HUES6 (cell line): Measurements from ENCODE around the gene LPAR6.

Experiments
- H3K27ac ChIP-seq: 2 replicates; pipeline ENCODE4 v1.7.0; 2013; ENCODE audit warnings: low read depth, mild to moderate bottlenecking, low read length, inconsistent platforms
- H3K27me3 ChIP-seq: 2 replicates; pipeline ENCODE4 v1.6.1; 2013; ENCODE audit warnings: low read length; ENCODE audit not compliant: control insufficient read depth, insufficient read depth
- H3K36me3 ChIP-seq: 2 replicates; pipeline ENCODE4 v1.6.1; 2013; ENCODE audit warnings: low read length; ENCODE audit not compliant: control insufficient read depth, insufficient read depth
- H3K4me1 ChIP-seq: 2 replicates; pipeline ENCODE4 v1.6.1; 2013; ENCODE audit warnings: low read length; ENCODE audit not compliant: control insufficient read depth, insufficient read depth
- H3K4me3 ChIP-seq: 2 replicates; pipeline ENCODE4 v1.5.1; 2013; ENCODE audit warnings: low read depth, low read length
- H3K9ac ChIP-seq: one replicate; pipeline ENCODE4 v1.6.1; 2013; ENCODE audit warnings: mild to moderate bottlenecking, low read length
- H3K9me3 ChIP-seq: 2 replicates; pipeline ENCODE4 v1.6.1; 2013; ENCODE audit warnings: low read depth, low read length; ENCODE audit not compliant: control insufficient read depth, insufficient read depth

LPAR6 gene

DNA sequence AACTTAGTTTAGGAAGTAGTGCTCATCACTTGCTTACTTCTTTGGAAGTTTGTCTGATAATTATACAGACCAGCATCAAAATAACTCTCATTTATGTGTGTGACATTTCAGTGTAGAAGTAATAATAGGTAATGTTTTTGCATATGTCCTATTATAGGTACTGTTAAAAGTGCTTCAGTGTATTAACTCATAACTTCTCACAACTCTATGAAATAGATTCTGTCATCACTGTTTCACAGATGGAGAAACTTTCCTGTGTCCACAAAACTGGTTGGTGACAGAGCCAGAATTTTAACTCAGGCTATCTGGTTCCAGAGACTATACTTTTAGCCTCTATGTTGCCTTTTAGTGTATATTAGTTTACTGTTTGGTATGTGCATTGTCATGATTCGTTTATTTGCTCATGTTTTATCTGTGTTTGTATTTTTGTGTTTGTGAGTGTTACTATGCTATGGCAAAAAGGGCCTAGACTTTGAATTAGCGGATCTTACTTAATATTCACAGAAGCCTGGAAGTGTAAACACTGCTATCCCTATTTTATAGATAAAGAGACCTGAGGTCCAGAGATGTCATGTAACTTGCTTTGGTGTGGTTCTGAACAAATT is 12.7 kb downstream of the LPAR6 start:
- no peaks in the 10 kb centered on the region for H3K4me1 ChIP-seq
- H3K9me3 ChIP-seq, result no peaks in the 10 kb centered on the region
- H3K36me3 ChIP-seq, result no peaks in the 10 kb centered on the region
- no peaks in the 10 kb centered on the region for H3K27me3 ChIP-seq
- H3K27ac ChIP-seq, result no peak overlapping the region
- no peak overlapping the region for H3K9ac ChIP-seq
- H3K4me3 ChIP-seq, result no peak overlapping the region

DNA sequence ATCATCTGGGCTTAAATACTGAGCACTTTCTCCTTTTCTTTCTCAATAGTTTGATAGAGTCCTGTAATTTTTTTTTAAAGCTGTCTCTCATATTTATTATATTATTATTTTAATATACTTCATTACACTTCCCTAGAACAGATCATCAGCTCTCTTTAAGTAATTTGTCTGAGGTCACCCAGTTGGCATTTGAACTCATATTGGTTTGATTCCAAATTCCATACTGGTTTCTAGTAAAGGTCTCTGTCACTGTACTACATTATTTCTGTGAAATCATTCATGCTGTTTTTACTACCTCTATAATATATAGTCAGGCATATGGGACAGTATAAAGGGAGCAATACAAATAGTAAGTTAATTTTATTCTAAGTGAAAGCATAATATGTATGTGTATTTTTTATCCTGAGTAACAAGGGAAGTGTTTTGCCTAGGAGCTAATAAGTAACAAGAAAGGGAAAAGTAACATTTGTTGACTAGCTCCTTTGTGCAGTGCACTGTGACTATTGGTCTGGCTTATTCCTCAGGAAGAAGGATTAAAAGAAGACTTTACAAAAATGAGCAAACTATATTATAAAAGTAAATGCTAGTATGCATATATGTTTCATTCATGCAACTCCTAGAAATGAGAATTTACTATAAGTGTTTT is 14.3 kb downstream of the LPAR6 start:
- Histone ChIP-seq H3K36me3 (no peaks in the 10 kb centered on the region), H3K4me1 (no peaks in the 10 kb centered on the region), H3K27ac (no peak overlapping the region), H3K27me3 (no peaks in the 10 kb centered on the region), H3K9ac (no peak overlapping the region), H3K9me3 (peaks cover 6% of the 10 kb centered on the region), H3K4me3 (no peak overlapping the region)

DNA sequence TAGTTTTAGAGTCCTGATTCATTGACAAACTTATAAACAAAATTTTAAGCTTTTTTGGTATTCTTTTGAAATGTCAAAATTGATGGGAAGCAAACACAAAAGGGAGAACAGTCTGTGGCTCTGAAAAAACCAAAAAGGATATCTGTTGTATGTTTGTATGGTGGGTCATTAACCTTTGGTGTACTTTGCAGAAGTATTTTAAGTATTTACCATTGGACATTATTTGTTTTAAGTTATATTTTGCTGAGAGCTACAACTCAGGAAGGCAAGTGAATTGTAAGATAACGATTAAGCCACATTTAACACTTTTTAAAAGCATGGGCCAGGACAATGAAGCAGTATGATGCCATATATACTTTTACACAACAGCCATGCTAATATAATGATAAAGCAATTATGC is 15.2 kb downstream of the LPAR6 start:
- peaks cover 6% of the 10 kb centered on the region for H3K9me3 ChIP-seq
- H3K27ac ChIP-seq, result no peak overlapping the region
- no peaks in the 10 kb centered on the region for H3K4me1 ChIP-seq
- H3K4me3 ChIP-seq, result no peak overlapping the region
- no peaks in the 10 kb centered on the region for H3K36me3 ChIP-seq
- no peaks in the 10 kb centered on the region for H3K27me3 ChIP-seq
- H3K9ac ChIP-seq, result no peak overlapping the region

DNA sequence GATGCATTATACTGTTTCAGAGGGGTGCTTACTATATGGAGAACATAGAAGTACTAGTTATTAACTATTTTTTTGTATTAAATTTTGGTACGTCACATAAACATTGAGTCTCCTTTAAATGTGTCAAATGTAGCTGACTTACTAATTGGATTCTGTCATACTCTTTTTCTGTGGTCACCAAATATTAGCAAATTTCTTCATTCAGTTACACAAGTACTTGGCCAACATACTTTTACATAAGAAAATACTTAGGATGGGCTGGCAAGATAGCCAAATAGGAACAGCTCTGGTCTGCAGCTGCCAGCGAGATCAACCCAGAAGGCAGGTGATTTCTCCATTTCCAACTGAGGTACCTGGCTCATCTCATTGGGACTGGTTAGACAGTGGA is 19.2 kb downstream of the LPAR6 start:
- Histone ChIP-seq H3K27me3 (no peaks in the 10 kb centered on the region), H3K9me3 (peaks cover 6% of the 10 kb centered on the region), H3K4me1 (no peaks in the 10 kb centered on the region), H3K36me3 (no peaks in the 10 kb centered on the region), H3K27ac (no peak overlapping the region), H3K4me3 (no peak overlapping the region), H3K9ac (no peak overlapping the region)

DNA sequence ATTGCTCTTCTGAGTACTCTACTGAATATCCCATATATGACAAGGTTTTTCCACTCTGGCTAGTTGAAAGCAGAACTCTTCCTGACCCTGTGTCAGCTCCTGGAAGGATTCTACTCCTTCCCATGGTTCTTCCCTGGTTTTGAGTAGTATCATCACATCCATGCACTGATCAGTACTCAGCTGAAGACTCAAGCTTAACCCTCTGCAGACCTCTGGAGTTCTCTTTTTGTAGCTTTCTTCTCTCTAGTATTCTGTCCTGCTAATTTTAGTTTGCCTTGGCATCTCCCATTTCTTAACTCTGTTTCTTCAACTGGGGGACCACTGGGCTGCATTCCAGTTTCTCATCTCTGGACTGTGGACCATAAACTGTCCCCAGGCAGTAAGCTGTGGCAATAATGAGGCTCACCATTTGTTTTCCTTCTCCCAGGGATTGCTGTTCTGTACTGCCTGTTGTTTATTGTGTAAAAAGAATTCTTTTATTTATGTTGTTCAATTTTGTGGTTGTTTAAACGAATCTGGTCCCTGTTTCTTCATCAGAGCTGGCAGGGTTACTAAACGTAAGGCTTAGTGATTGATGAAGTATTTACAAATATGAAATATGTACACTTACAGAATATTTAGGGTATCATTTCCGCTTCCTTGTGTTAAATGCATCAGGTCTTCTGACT is 19.7 kb downstream of the LPAR6 start:
- Histone ChIP-seq H3K36me3 (no peaks in the 10 kb centered on the region), H3K9me3 (peaks cover 6% of the 10 kb centered on the region), H3K27me3 (no peaks in the 10 kb centered on the region)

DNA sequence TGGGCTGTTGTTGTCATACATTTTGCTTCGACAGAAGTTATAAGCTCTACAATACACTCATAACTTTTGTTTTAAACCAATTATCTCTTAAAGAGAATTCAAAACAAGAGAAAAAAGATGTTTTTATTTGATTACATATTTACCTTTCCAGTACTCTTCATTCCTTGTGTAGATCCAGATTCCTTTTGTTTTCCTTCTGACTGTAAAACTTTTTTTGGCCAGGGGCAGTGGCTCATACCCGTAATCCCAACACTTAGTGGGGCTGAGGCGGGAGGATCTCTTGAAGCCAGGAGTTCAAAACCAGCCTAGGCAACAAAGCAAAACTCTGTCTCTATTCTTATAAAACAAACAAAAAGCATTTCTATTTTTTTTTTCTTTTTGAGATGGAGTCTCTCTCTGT is 21.7 kb downstream of the LPAR6 start:
- Histone ChIP-seq H3K9ac (no peak overlapping the region), H3K4me1 (no peaks in the 10 kb centered on the region), H3K9me3 (peaks cover 6% of the 10 kb centered on the region), H3K27me3 (no peaks in the 10 kb centered on the region), H3K4me3 (no peak overlapping the region), H3K27ac (no peak overlapping the region), H3K36me3 (no peaks in the 10 kb centered on the region)

More for the DNA sequence above, 19.7 kb downstream of the LPAR6 start:
- Histone ChIP-seq H3K4me1 (no peaks in the 10 kb centered on the region), H3K9ac (no peak overlapping the region), H3K27ac (no peak overlapping the region), H3K4me3 (no peak overlapping the region)

DNA sequence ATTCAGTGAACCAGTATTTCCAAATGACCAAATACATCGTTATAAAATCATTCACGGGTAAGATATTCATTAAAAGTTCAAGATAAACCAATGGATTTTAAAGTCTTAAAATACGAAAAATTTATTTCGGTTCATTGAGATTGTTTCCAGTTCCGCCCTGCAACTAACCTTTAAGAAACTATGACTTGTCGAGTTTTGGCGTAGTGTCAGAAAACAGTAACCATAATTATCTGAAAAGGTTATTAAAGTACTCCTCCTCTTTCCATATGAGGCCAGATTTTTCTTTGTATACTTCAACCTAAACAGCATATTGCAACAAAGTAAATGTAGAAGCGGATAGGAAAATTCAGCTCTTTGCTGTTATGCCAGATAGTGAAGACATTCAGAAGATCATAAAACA is 26.1 kb downstream of the LPAR6 start:
- H3K27ac ChIP-seq, result no peak overlapping the region
- H3K27me3 ChIP-seq, result no peaks in the 10 kb centered on the region
- no peaks in the 10 kb centered on the region for H3K36me3 ChIP-seq
- no peak overlapping the region for H3K4me3 ChIP-seq
- no peaks in the 10 kb centered on the region for H3K4me1 ChIP-seq
- no peak overlapping the region for H3K9ac ChIP-seq
- no peaks in the 10 kb centered on the region for H3K9me3 ChIP-seq

DNA sequence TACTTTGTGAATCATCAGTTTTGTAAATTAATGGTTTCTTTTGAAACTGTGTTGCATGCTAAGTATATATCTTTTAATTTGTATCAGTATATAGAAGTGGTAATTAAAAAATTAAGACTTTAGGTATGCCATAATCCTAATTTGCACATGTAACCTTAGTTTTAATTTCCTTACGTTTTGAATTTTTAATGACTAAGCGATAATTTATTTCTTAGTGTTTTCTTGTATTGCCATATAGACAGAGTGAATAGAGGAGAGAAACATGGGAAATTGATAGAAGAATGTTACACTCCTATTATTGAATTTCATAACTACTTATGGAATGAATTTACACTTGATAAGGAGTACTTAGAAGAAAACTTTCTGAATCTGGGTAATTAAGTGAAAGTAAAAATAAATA is 29.5 kb downstream of the LPAR6 start:
- H3K4me3 ChIP-seq, result no peak overlapping the region
- H3K36me3 ChIP-seq, result no peaks in the 10 kb centered on the region
- no peaks in the 10 kb centered on the region for H3K27me3 ChIP-seq
- H3K4me1 ChIP-seq, result no peaks in the 10 kb centered on the region
- H3K9ac ChIP-seq, result no peak overlapping the region
- no peaks in the 10 kb centered on the region for H3K9me3 ChIP-seq
- no peak overlapping the region for H3K27ac ChIP-seq

DNA sequence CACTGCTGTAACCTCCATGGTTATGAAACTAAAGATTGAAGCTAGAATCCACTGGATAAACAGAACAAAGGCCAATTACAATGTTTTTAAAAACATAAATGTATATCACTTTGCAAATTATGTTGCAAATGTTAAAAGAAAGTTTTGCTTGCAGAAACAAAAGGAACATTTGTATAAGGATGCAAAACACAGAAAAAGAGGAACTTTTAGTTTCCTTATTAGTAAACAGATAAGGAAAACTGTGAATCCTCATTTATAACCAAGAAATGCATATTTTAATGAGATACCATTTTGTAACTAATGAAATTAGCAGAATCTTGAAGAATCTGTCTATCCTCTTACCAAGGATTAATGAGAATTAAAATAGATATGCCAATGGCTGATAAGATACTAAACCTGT is 32.3 kb downstream of the LPAR6 start:
- Histone ChIP-seq H3K9me3 (no peaks in the 10 kb centered on the region), H3K9ac (no peak overlapping the region), H3K4me3 (no peak overlapping the region), H3K27ac (no peak overlapping the region), H3K4me1 (no peaks in the 10 kb centered on the region), H3K36me3 (no peaks in the 10 kb centered on the region), H3K27me3 (no peaks in the 10 kb centered on the region)

DNA sequence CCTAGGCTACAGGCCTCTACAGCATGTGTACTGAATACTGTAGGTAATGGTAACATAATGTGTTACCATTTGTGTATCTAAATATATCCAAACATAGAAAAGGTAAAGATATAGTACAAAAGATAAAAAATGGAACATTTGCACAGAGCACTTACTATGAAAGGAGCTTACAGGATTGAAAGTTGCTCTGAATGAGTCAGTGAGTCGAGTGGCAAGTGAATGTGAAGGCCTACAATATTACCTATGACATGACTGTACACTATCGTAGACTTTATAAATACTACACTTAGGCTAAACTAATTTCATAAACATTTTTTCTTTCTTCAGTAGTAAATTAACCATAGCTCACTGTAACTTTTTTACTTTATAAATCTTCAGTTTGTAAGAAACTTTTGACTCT is 35.1 kb downstream of the LPAR6 start:
- Histone ChIP-seq H3K4me3 (no peak overlapping the region), H3K9me3 (no peaks in the 10 kb centered on the region), H3K27me3 (no peaks in the 10 kb centered on the region), H3K4me1 (no peaks in the 10 kb centered on the region), H3K27ac (no peak overlapping the region), H3K36me3 (peaks cover 6% of the 10 kb centered on the region; the same call in 1 of the 2 replicates), H3K9ac (no peak overlapping the region)

DNA sequence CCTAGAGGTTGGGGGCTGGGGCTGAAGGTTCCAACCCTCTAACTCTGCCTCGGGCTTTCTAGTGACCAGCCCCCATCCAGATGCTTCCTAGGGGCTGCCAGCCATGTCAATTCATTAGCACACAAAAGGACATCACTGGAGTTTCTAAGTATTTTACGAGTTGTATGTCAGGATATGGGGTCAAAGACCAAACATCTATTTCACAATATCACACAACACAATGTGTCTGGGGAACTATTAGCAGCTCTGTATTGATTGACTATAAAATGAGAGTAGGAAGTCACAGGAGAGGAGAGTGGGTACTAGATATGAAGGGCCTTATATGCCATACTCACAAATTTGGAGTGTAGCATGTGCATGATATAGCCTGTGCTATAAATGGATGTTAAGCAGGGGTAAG is 42.1 kb downstream of the LPAR6 start:
- Histone ChIP-seq H3K4me3 (no peak overlapping the region), H3K27ac (no peak overlapping the region), H3K36me3 (peaks cover 6% of the 10 kb centered on the region; the same call in 1 of the 2 replicates), H3K9ac (no peak overlapping the region), H3K4me1 (no peaks in the 10 kb centered on the region), H3K27me3 (no peaks in the 10 kb centered on the region), H3K9me3 (no peaks in the 10 kb centered on the region)
